SK-N-SH (cell line): ENCODE measurements around the gene CCDC167. TPM values are rescaled to one million over a fixed set of nuclear protein-coding genes. Genes with fewer than 3 reads are reported as not detected.
A peak's percentile ranks its signal among the peaks of the same experiment; 100 is the strongest.

Source experiments
- CTCF ChIA-PET: fragments of 300-600, 350-600 bp; formaldehyde crosslinking; extraction: SDS; loops from one replicate; lab custom pipeline; 2021; lab: Yijun Ruan, JAX
- POLR2A ChIA-PET: fragments of 350-600 bp; sonication (Branson Sonifier 250); formaldehyde crosslinking; extraction: SDS; loops from one replicate; lab custom pipeline; 2020; ENCODE audit warnings: antibody characterized with exemption, inconsistent platforms; lab: Yijun Ruan, JAX
- DNase-seq: peaks from one replicate; pipeline ENCODE4 v3.0.0; 2012
- H2AFZ ChIP-seq: fragments of 200-600 bp; sonication (generic); 2 replicates; pipeline ENCODE4 v1.8.1; 2016; ENCODE audit warnings: antibody characterized with exemption, mild to moderate bottlenecking, low read depth
- H3F3A ChIP-seq: fragments of 200-600 bp; sonication (generic); replicated peaks from 2 replicates; pipeline ENCODE3; 2016; ENCODE audit warnings: antibody characterized with exemption, mild to moderate bottlenecking; ENCODE audit not compliant: insufficient read depth
- H3K27ac ChIP-seq, 2 experiments: fragments of 200-500 bp in 1 of 2; fragments of 200-600 bp in 1 of 2; sonication (Bioruptor generic) in 1 of 2; sonication (generic), shearing (Covaris generic) in 1 of 2; 2 replicates each; pipeline versions ENCODE4 v1.5.1 to v1.6.1; 2014 to 2016; ENCODE audit warnings: low read depth in 2 of 2, inconsistent platforms in 1 of 2, low read length in 1 of 2, mild to moderate bottlenecking in 1 of 2, mixed read lengths in 1 of 2
- H3K27me3 ChIP-seq: fragments of 200-600 bp; sonication (generic), shearing (Covaris generic); 2 replicates; pipeline ENCODE4 v1.6.1; 2016; ENCODE audit warnings: mixed run types; ENCODE audit not compliant: insufficient read depth
- H3K36me3 ChIP-seq, 2 experiments: fragments of 200-500 bp in 1 of 2; fragments of 200-600 bp in 1 of 2; sonication (Bioruptor generic) in 1 of 2; sonication (generic) in 1 of 2; replicated peaks in 1 of 2; 2 replicates each; pipeline versions ENCODE3 to v1.5.1; 2014 to 2016; ENCODE audit warnings: low read length in 1 of 2, mild to moderate bottlenecking in 1 of 2; ENCODE audit not compliant: insufficient read depth in 2 of 2, control insufficient read depth in 1 of 2
- H3K4me1 ChIP-seq, 2 experiments: fragments of 200-500 bp in 1 of 2; fragments of 200-600 bp in 1 of 2; sonication (Bioruptor generic) in 1 of 2; sonication (generic), shearing (Covaris generic) in 1 of 2; 2 replicates each; pipeline versions ENCODE4 v1.5.1 to v1.6.1; 2014 to 2016; ENCODE audit warnings: low read depth in 1 of 2, low read length in 1 of 2, mixed run types in 1 of 2; ENCODE audit not compliant: insufficient read depth in 2 of 2, control insufficient read depth in 1 of 2
- H3K4me2 ChIP-seq: fragments of 200-600 bp; sonication (generic), shearing (Covaris generic); 2 replicates; pipeline ENCODE4 v1.6.1; 2017; ENCODE audit warnings: mixed run types
- H3K4me3 ChIP-seq, 2 experiments: fragments of 200-500 bp in 1 of 2; fragments of 200-600 bp in 1 of 2; sonication (Bioruptor generic) in 1 of 2; sonication (generic), shearing (Covaris generic) in 1 of 2; 2 replicates each; pipeline versions ENCODE4 v1.5.1 to v1.8.1; 2014 to 2016; ENCODE audit warnings: low read depth in 2 of 2, inconsistent platforms in 1 of 2, low read length in 1 of 2, mild to moderate bottlenecking in 1 of 2, mixed read lengths in 1 of 2, moderate library complexity in 1 of 2
- H3K79me2 ChIP-seq: fragments of 200-600 bp; sonication (generic); 2 replicates; pipeline ENCODE4 v1.8.1; 2017; ENCODE audit warnings: mild to moderate bottlenecking; ENCODE audit not compliant: insufficient read depth
- H3K9ac ChIP-seq: fragments of 200-600 bp; sonication (generic); 2 replicates; pipeline ENCODE4 v1.6.1; 2017; ENCODE audit warnings: mixed run types
- H3K9me2 ChIP-seq: fragments of 200-600 bp; sonication (generic); 2 replicates; pipeline ENCODE4 v1.6.1; 2017; ENCODE audit warnings: mixed run types
- H3K9me3 ChIP-seq: fragments of 200-600 bp; sonication (generic); 2 replicates; pipeline ENCODE4 v1.6.1; 2017; ENCODE audit warnings: mixed run types, mild to moderate bottlenecking, moderate library complexity
- H4K20me1 ChIP-seq: fragments of 200-600 bp; sonication (generic); 2 replicates; pipeline ENCODE4 v1.6.1; 2017; ENCODE audit warnings: mild to moderate bottlenecking, mixed run types; ENCODE audit not compliant: insufficient read depth
- CHD2 ChIP-seq: fragments of 150-350 bp; IDR thresholded peaks from 2 replicates; pipeline ENCODE4 v1.6.1; 2018; ENCODE audit warnings: low read length; ENCODE audit not compliant: partially characterized antibody
- MAX ChIP-seq: IDR thresholded peaks from 2 replicates; pipeline ENCODE4 v1.4.0; 2012; ENCODE audit warnings: low read depth
- PBX3 ChIP-seq: IDR thresholded peaks from 2 replicates; pipeline ENCODE4; 2012
- REST ChIP-seq: IDR thresholded peaks from 2 replicates; pipeline ENCODE4 v1.6.1; 2012; ENCODE audit warnings: mild to moderate bottlenecking, low read depth, low read length, moderate library complexity
- RFX5 ChIP-seq: IDR thresholded peaks from 2 replicates; pipeline ENCODE4 v1.6.1; 2012; ENCODE audit warnings: mild to moderate bottlenecking, improper control_type of control experiment, low read length
- RXRA ChIP-seq: IDR thresholded peaks from 2 replicates; pipeline ENCODE4 v1.4.0; 2012; ENCODE audit warnings: low read depth, mild to moderate bottlenecking, borderline replicate concordance
- SMC3 ChIP-seq: IDR thresholded peaks from 2 replicates; pipeline ENCODE4 v1.6.1; 2012; ENCODE audit warnings: low read depth, low read length, improper control_type of control experiment
- TCF12 ChIP-seq: IDR thresholded peaks from 2 replicates; pipeline ENCODE4 v1.4.0; 2012
- USF1 ChIP-seq: IDR thresholded peaks from 2 replicates; pipeline ENCODE4 v1.4.0; 2012; ENCODE audit warnings: low read depth, borderline replicate concordance
- USF2 ChIP-seq: fragments of 150-350 bp; IDR thresholded peaks from 2 replicates; pipeline ENCODE4 v1.6.1; 2017; ENCODE audit warnings: antibody characterized with exemption, low read length, low read depth, borderline replicate concordance
- YY1 ChIP-seq: IDR thresholded peaks from 2 replicates; pipeline ENCODE4 v1.4.0; 2012; ENCODE audit warnings: low read depth, mild to moderate bottlenecking
- WGBS: methylation state at CpG from one replicate; pipeline ENCODE4 v1.1.6; 2017; ENCODE audit warnings: low lambda C conversion rate; 5-methylcytosine and 5-hydroxymethylcytosine counted together
- polyA plus RNA-seq, 3 experiments: library from polyadenylated mRNA; depleted of rRNA; stranded (reverse); fragments of >200 nt; gene quantifications; 2 replicates each; pipeline ENCODE4 v1.2.3, GENCODE V29; 2012

Gene CCDC167
- polyA plus RNA-seq, 1 of the 3 experiments (the other 2 are of a cell fraction): 49.1 TPM

- Histone ChIP-seq H3K9me3 (no peaks in the 10 kb centered on the region), H3K4me1 (peaks cover 0 to 70% of the 10 kb centered on the region in 2 experiments; a peak in 2 of 4 replicates), H2AFZ (no peak overlapping the region), H3K4me3 (no peak overlapping the region), H4K20me1 (no peaks in the 10 kb centered on the region), H3K27me3 (no peaks in the 10 kb centered on the region), H3K79me2 (no peaks in the 10 kb centered on the region; the same call in 1 of the 2 replicates), H3K4me2 (no peak overlapping the region), H3K36me3 (no peaks in the 10 kb centered on the region), H3K9ac (no peak overlapping the region), H3K27ac (peak overlapping the region in 1 of 2 experiments; percentile 99; a peak in 2 of 4 replicates), H3K9me2 (no peaks in the 10 kb centered on the region), H3F3A (no peaks in the 10 kb centered on the region)
- DNase-seq: no peak
- ChIA-PET POLR2A (interaction anchor here (1.2 kb wide), 1 partner anchor 43 kb away, joined by 3 read pairs; no protein-coding TSS in a partner anchor), CTCF (interaction anchor here (1.0 to 9.1 kb wide), 6 partner anchors 12 to 212 kb away, joined by 3 to 88 read pairs (median 5); no protein-coding TSS in a partner anchor)
- TF ChIP-seq RXRA (no peak), SMC3 (no peak), MAX (no peak), TCF12 (no peak), PBX3 (no peak), CHD2 (no peak), USF1 (no peak), RFX5 (no peak), USF2 (no peak), YY1 (no peak), REST (no peak)
- 94% methylated on average over 34 of the region's 38 CpGs for WGBS
Measured at GRCh38 chr6:37492991-37493660, 6.6 kb downstream of the CCDC167 start.
